HepG2 (cell line): Measurements from ENCODE around the gene UPK1A. TPM values are rescaled to one million over a fixed set of nuclear protein-coding genes. Genes with fewer than 3 reads are reported as not detected.

Experiments
- CREM ChIP-seq, 2 experiments: sonication (generic) in 1 of 2; formaldehyde crosslinking in 1 of 2; IDR thresholded peaks; 2 replicates each; pipeline versions ENCODE4 v1.4.0 to v1.6.1; 2016 to 2020; ENCODE audit warnings: antibody characterized with exemption in 1 of 2, mild to moderate bottlenecking in 1 of 2, missing genetic modification reagents in 1 of 2
- FOXA3 ChIP-seq: IDR thresholded peaks from 2 replicates; pipeline ENCODE4 v1.6.1; 2016; ENCODE audit warnings: missing genetic modification reagents, missing compliant biosample characterization
- KAT8 ChIP-seq: IDR thresholded peaks from 2 replicates; pipeline ENCODE4 v1.6.1; 2016; ENCODE audit warnings: missing genetic modification reagents, missing compliant biosample characterization
- RBM39 ChIP-seq: fragments of 200-400 bp; formaldehyde crosslinking; IDR thresholded peaks from one replicate; pipeline ENCODE4 v1.6.1; 2018; ENCODE audit warnings: antibody characterized with exemption, mild to moderate bottlenecking, low read depth, low read length; ENCODE audit not compliant: poor library complexity, severe bottlenecking
- SIX1 ChIP-seq: sonication (generic); formaldehyde crosslinking; IDR thresholded peaks from 2 replicates; pipeline ENCODE4 v1.4.0; 2020; ENCODE audit warnings: missing genetic modification reagents, borderline replicate concordance
- SP1 ChIP-seq, 2 experiments: fragments of 450-650 bp in 1 of 2; sonication (generic) in 1 of 2; formaldehyde crosslinking in 1 of 2; IDR thresholded peaks; 2 replicates each; pipeline versions ENCODE4 v1.4.0 to v1.6.1; 2016 to 2020; ENCODE audit warnings: missing genetic modification reagents in 1 of 2
- SP2 ChIP-seq: sonication (generic); formaldehyde crosslinking; IDR thresholded peaks from 2 replicates; pipeline ENCODE4 v1.5.1; 2020; ENCODE audit warnings: mild to moderate bottlenecking, missing genetic modification reagents
- SRF ChIP-seq: IDR thresholded peaks from 2 replicates; pipeline ENCODE4 v1.6.1; 2011; ENCODE audit warnings: mild to moderate bottlenecking, low read depth, low read length, moderate library complexity
- THAP8 ChIP-seq: sonication (generic); formaldehyde crosslinking; IDR thresholded peaks from 2 replicates; pipeline ENCODE4 v1.5.1; 2020; ENCODE audit warnings: missing genetic modification reagents, mild to moderate bottlenecking, borderline replicate concordance
- ZNF605 ChIP-seq: sonication (generic); formaldehyde crosslinking; IDR thresholded peaks from 2 replicates; pipeline ENCODE4 v1.8.0; 2022; ENCODE audit warnings: mild to moderate bottlenecking, missing genetic modification reagents
- ZNF737 ChIP-seq: sonication (generic); formaldehyde crosslinking; IDR thresholded peaks from 2 replicates; pipeline ENCODE4 v1.5.0; 2020; ENCODE audit warnings: missing genetic modification reagents, mild to moderate bottlenecking, borderline replicate concordance
- polyA plus RNA-seq, 8 experiments: library from polyadenylated mRNA; depleted of rRNA in 3 of 8; stranded (reverse) in 7 of 8; unstranded in 1 of 8; fragments of >200 nt; fragmentation: Illumina TruSeq in 4 of 8; extraction: Trizol in 4 of 8; gene quantifications; 2 replicates each; pipeline versions ENCODE4 v1.2.1 to v1.2.3, GENCODE V29; 2011 to 2016; ENCODE audit warnings: low read depth in 4 of 8, missing spikeins in 1 of 8, mixed read lengths in 1 of 8; ENCODE audit not compliant: insufficient read depth in 1 of 8
- total RNA-seq, 5 experiments: library from RNA; depleted of rRNA; stranded (reverse); fragments of >200 nt; fragmentation: Illumina TruSeq; extraction: Trizol; gene quantifications; 2 replicates each; pipeline ENCODE4 v1.2.3, GENCODE V29; 2016; ENCODE audit warnings: low read depth in 1 of 5
- TF ChIP-seq, protein P1 (sequence below): sonication (generic); formaldehyde crosslinking; IDR thresholded peaks from 2 replicates; pipeline ENCODE4 v1.5.0; 2020; ENCODE audit warnings: mild to moderate bottlenecking, missing genetic modification reagents, moderate library complexity
- TF ChIP-seq, protein P2 (sequence below): sonication (generic); formaldehyde crosslinking; IDR thresholded peaks from 2 replicates; pipeline ENCODE4 v1.4.0; 2020; ENCODE audit warnings: missing genetic modification reagents, borderline replicate concordance
- TF ChIP-seq, protein P3 (sequence below): sonication (generic); formaldehyde crosslinking; conservative IDR thresholded peaks from 2 replicates; pipeline ENCODE4 v1.8.1; 2023; ENCODE audit warnings: missing genetic modification reagents
- TF ChIP-seq, protein P4 (sequence below): sonication (generic); formaldehyde crosslinking; IDR thresholded peaks from 2 replicates; pipeline ENCODE4 v1.8.1; 2022; ENCODE audit warnings: low read depth, mild to moderate bottlenecking, missing genetic modification reagents

The UPK1A gene
- total and polyA plus RNA-seq, 2 of the 13 experiments (the other 11 are each of a cell fraction or from before 2014, with no cell fraction given), result 2.9 TPM; not detected in 1

DNA sequence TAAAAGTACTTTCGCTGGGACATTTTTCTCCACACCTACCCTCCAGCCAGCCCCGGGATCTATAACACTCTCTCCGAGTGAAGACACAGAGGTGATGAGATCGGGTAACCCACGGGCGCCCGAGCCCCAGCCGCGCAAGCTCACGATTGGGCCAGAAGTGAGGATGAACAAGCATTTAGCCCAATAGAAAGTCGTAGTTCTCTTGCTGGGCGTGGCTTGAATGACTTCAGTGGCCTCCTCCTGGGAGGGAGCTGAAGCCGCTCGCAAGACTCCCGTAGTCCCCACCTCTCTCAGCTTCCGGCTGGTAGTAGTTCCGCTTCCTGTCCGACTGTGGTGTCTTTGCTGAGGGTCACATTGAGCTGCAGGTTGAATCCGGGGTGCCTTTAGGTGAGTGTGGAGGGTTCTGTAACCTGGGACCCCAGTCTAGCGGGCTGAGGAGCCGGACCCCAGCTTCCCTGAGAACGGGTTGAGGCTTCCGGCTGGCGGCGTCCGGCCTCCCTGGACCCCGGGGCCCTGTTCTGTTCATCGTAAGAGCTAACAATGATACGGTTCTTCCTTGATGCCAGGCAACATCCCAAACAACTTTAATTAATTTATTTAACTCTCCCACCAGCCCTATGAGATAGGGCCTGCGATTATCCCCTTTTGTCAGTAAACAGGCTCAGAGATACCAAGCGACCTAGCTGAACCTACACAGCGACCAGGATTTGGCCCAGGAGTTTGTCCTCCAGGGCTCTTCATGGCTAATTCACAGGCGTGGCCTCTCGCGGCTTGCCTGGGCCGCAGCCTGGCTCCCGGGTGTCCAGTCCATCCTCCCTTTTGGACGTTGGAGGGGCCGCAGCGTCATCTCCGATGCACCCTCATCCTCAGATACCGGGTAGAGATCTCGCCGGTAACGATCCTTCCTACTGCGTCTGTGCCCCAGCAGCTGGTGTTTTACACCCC lies 18.0 kb upstream of the UPK1A start, which contains the start of gene COX6B1 (continued):
- TF ChIP-seq, protein P1, sequence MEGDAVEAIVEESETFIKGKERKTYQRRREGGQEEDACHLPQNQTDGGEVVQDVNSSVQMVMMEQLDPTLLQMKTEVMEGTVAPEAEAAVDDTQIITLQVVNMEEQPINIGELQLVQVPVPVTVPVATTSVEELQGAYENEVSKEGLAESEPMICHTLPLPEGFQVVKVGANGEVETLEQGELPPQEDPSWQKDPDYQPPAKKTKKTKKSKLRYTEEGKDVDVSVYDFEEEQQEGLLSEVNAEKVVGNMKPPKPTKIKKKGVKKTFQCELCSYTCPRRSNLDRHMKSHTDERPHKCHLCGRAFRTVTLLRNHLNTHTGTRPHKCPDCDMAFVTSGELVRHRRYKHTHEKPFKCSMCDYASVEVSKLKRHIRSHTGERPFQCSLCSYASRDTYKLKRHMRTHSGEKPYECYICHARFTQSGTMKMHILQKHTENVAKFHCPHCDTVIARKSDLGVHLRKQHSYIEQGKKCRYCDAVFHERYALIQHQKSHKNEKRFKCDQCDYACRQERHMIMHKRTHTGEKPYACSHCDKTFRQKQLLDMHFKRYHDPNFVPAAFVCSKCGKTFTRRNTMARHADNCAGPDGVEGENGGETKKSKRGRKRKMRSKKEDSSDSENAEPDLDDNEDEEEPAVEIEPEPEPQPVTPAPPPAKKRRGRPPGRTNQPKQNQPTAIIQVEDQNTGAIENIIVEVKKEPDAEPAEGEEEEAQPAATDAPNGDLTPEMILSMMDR (CRISPR knock-in tag), result no peak
- peak; percentile 91 for TF ChIP-seq SP2 (CRISPR knock-in tag)
- no peak for TF ChIP-seq FOXA3 (CRISPR knock-in tag)
- TF ChIP-seq, protein P2, sequence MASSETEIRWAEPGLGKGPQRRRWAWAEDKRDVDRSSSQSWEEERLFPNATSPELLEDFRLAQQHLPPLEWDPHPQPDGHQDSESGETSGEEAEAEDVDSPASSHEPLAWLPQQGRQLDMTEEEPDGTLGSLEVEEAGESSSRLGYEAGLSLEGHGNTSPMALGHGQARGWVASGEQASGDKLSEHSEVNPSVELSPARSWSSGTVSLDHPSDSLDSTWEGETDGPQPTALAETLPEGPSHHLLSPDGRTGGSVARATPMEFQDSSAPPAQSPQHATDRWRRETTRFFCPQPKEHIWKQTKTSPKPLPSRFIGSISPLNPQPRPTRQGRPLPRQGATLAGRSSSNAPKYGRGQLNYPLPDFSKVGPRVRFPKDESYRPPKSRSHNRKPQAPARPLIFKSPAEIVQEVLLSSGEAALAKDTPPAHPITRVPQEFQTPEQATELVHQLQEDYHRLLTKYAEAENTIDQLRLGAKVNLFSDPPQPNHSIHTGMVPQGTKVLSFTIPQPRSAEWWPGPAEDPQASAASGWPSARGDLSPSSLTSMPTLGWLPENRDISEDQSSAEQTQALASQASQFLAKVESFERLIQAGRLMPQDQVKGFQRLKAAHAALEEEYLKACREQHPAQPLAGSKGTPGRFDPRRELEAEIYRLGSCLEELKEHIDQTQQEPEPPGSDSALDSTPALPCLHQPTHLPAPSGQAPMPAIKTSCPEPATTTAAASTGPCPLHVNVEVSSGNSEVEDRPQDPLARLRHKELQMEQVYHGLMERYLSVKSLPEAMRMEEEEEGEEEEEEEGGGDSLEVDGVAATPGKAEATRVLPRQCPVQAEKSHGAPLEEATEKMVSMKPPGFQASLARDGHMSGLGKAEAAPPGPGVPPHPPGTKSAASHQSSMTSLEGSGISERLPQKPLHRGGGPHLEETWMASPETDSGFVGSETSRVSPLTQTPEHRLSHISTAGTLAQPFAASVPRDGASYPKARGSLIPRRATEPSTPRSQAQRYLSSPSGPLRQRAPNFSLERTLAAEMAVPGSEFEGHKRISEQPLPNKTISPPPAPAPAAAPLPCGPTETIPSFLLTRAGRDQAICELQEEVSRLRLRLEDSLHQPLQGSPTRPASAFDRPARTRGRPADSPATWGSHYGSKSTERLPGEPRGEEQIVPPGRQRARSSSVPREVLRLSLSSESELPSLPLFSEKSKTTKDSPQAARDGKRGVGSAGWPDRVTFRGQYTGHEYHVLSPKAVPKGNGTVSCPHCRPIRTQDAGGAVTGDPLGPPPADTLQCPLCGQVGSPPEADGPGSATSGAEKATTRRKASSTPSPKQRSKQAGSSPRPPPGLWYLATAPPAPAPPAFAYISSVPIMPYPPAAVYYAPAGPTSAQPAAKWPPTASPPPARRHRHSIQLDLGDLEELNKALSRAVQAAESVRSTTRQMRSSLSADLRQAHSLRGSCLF (CRISPR knock-in tag), result no peak
- TF ChIP-seq THAP8, result no peak
- TF ChIP-seq SP1 (IDR thresholded peaks at IDR 0.05), result no peak
- TF ChIP-seq SP1 (CRISPR knock-in tag; IDR thresholded peaks at IDR 0.05), result peak; percentile 92
- TF ChIP-seq, protein P3, sequence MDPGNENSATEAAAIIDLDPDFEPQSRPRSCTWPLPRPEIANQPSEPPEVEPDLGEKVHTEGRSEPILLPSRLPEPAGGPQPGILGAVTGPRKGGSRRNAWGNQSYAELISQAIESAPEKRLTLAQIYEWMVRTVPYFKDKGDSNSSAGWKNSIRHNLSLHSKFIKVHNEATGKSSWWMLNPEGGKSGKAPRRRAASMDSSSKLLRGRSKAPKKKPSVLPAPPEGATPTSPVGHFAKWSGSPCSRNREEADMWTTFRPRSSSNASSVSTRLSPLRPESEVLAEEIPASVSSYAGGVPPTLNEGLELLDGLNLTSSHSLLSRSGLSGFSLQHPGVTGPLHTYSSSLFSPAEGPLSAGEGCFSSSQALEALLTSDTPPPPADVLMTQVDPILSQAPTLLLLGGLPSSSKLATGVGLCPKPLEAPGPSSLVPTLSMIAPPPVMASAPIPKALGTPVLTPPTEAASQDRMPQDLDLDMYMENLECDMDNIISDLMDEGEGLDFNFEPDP (CRISPR knock-in tag), result no peak
- TF ChIP-seq SIX1 (CRISPR knock-in tag), result peak; percentile 56; the same call in 1 of the 2 replicates
- TF ChIP-seq, protein P4, sequence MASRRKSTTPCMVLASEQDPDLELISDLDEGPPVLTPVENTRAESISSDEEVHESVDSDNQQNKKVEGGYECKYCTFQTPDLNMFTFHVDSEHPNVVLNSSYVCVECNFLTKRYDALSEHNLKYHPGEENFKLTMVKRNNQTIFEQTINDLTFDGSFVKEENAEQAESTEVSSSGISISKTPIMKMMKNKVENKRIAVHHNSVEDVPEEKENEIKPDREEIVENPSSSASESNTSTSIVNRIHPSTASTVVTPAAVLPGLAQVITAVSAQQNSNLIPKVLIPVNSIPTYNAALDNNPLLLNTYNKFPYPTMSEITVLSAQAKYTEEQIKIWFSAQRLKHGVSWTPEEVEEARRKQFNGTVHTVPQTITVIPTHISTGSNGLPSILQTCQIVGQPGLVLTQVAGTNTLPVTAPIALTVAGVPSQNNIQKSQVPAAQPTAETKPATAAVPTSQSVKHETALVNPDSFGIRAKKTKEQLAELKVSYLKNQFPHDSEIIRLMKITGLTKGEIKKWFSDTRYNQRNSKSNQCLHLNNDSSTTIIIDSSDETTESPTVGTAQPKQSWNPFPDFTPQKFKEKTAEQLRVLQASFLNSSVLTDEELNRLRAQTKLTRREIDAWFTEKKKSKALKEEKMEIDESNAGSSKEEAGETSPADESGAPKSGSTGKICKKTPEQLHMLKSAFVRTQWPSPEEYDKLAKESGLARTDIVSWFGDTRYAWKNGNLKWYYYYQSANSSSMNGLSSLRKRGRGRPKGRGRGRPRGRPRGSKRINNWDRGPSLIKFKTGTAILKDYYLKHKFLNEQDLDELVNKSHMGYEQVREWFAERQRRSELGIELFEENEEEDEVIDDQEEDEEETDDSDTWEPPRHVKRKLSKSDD (CRISPR knock-in tag), result no peak
- TF ChIP-seq SRF, result no peak
- peak; percentile 63 for TF ChIP-seq CREM (IDR thresholded peaks at IDR 0.05)
- no peak for TF ChIP-seq CREM (CRISPR knock-in tag; IDR thresholded peaks at IDR 0.05)
- TF ChIP-seq ZNF605 (CRISPR knock-in tag), result peak; percentile 64; the same call in 1 of the 2 replicates
- TF ChIP-seq ZNF737, result no peak
- TF ChIP-seq KAT8 (CRISPR knock-in tag), result peak; percentile 90
- peak; percentile 61 for TF ChIP-seq RBM39
